ENCODE results near the gene WNK2.
"Not testable (repeated sequence)": the region's sequence is repeated elsewhere in the genome, so short reads cannot be mapped to it uniquely, and the experiment has no call there.

Gene WNK2

DNA sequence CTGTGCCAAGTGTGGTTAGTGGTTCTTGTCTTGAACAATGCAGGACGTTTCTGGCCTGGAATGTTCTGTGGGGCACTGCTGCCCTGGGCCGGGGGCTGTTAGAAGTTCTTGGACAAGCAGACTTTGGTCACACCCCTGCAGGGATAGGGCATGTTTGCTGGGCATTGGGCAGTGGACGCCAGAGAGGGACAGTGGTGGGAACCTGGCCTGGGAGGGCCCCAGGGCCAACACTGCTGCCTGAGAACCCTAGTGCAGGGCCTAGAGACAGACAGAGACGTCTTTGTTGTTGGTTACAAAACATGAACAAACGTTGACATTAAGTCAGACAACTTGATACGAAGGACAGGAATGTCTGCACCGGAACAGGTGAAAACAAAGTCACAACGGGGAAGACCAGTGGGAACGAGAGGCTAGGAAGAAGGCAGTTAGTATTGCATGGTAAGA lies 57.0 kb downstream of the WNK2 start:
- no peak for DNase-seq

DNA sequence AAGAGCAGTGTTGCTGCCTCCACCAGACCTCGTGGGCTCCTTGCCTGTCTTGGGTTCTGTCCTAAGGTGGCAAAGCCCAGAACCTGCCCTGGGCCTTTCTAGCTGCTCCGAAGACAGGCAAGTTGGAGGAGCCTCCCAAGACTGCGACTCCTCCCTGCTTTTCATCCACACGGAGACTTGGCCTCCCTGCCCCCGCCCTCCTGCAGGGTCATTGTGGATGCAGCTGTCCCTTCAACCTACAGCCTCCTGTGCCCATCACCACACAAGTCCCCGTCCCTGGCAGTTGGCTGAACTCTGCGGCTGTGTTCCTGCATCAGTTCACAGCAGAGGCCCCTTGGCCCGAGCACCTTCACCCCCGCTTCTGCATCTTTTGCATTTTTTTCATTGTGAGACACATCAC lies 59.2 kb downstream of the WNK2 start:
- no peak for DNase-seq

DNA sequence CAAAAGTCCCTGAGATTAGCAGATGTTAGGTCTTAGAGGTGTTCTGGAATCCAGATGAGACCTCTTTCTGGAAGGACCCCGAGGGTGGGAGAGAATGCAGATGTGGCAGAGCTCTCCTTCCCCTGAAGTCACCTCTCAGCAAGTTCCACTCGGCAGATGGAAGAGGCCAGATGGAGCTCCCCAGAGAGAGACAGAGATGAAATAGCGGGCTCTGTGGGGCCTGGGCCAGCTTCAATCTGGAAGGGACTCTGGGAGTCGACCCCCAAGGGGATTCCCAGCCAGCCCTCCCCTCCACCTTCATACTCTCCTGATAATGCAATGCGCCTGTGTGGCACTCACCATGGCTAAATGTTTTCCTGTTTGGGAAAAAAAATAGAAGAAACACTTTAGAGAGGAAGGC lies 60.2 kb downstream of the WNK2 start:
- DNase-seq, result no peak

GRCh38 chr9:93244510-93245436 lies 60.8 kb downstream of the WNK2 start:
- DNase-seq, result no peak

DNA sequence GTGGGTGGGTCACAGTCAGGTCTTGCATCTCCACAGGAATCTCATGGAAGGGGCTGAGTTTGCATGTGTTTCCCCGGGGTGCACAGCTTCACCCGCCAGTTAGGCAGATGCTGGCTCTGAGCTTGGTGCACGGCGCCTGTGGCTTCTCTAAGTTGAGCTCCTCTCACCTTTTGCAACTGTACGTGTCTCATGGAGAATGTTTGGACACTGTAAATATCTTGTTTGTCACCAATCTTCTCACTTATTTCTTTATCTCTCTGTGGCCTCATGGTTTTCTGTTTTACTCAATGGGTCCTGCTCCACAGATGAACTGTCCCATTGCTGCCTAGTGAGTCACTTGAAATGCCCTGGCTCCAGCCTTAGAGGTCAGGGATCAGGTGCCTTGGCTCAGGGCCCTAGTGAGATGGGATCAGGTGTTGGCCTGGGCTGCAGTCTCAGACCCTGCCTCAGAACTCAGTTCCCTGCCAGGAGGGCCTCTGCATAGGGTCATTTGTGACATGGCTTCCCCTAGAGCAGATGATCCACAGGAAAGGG lies 61.6 kb downstream of the WNK2 start:
- DNase-seq, result no peak

DNA sequence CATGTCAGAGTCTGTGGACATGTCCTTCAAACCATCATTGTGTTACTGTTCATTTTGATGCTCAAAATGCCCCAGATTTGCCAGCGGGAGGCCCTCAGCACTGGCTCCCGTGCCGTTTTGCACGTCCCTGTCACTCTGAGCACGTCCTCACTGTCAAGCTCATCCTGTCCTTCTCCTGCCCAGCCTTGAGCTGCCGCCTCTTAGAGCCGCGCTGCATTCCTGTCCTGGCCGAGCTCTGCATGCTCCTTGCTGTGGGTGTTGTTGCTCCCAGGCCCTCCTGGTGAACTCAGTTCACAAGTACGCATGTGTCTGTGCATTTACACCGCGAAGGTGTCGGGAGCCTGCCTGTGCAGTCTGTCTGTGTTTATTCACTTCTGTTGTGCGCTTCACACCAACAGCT lies 62.2 kb downstream of the WNK2 start:
- no peak for DNase-seq

- no peak for DNase-seq
These were observed 62.6 kb downstream of the WNK2 start for GRCh38 chr9:93246526-93246925.

GRCh38 chr9:93247099-93247865 lies 63.3 kb downstream of the WNK2 start:
- no peak for DNase-seq

DNA sequence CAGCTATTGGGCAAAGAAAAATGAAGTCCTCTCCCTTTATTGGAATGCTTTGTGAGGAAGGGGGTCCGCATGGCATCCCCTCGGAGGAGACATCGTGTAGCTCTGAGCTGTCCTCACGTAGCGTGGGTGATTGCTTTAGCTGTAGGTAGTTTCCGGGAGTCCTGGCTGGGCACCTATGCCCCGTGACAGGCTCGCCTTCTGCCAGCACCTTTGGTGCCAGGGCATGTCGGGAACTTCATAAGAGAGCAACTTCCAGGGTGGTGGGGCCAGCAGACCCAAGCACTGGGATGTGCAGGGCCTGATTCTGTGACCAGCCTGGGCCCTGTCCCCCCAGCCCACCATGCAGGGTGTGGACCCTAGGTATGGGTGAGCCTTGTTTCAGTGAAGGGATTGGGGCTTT lies 64.0 kb downstream of the WNK2 start:
- no peak for DNase-seq

GRCh38 chr9:93248386-93249040 lies 64.6 kb downstream of the WNK2 start:
- no peak for DNase-seq

- DNase-seq, result no peak
These were observed 66.2 kb downstream of the WNK2 start for GRCh38 chr9:93250185-93250584.

DNA sequence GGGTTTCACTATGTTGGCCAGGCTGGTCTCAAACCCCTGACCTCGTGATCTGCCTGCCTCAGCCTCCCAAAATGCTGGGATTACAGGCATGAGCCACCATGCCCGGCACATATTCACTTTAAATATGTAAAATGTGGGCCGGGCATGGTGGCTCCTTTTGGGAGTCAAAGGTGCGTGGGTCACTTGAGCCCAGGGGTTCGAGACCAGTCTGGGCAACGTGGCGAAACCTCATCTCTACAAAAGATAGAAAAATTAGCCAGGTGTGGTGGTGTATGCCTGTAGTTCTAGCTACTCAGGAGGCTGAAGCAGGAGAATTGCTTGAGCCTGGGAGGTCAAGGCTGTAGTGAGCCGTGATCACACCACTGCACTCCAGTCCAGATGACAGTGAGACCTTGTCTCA lies 67.4 kb downstream of the WNK2 start:
- DNase-seq, result not testable (repeated sequence)

DNA sequence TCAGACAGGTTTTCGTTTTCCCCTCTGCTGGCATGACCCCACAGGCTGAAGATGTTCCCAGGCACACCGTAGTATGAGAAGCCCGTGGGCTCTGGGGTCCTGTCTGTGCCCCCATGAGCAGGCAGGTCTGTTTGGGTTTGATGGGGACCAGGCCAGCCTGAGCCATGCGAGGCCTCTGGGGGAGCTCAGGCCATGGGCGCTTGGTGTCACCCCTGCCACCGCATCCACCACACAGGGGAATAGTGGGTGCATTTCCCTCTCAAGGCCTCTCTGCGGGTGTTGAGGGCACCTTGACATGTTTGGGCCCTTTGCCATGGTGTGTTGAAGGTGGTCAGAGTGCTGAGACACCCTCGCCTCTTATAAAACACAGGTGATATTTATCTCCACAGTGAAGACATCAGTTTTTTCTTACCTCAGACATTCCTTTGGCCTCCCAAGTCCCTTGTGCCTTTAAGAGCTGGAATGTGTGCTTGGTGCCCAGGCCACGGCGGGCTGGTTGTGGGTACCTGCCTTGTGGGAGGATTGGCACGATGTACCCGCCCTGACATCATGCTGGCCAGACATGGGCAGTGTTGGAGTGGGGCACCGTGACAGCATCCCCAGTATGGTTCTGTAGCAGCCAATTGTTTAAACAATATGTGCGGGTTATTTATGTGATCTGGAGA lies 68.3 kb downstream of the WNK2 start:
- no peak for DNase-seq

DNA sequence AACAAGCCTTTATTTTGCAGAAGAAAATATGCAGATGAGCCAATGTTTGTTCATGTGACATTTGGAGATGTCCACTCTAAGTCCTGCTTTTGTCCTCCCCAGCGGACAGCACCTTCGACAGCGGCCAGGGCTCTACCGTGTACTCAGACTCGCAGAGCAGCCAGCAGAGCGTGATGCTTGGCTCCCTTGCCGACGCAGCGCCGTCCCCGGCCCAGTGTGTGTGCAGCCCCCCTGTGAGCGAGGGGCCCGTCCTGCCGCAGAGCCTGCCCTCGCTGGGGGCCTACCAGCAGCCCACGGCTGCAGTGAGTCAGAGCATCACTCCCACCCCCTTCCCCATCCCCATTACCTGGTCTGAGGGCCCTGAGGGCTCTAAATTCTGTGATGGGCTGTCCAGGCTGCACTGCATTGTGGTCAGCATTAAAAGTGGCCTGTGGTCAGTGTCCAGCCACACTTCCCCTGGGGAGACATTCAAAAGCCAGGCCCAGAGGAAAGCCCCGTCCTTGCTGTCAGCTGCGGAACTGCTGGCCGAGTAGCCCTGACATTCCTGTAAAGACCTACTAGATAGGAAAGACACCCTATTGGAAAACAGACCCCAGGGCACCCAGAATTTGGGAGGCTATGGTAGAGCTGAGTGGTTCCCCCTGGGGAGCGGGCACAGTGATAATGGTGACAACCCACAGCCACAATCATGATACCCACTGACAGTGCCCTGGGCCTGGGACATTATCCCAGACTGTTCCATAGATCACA lies 69.0 kb downstream of the WNK2 start:
- no peak for DNase-seq

- no peak for DNase-seq
These were observed 69.7 kb downstream of the WNK2 start for GRCh38 chr9:93253633-93254032.

- no peak for DNase-seq
These were observed 70.1 kb downstream of the WNK2 start for GRCh38 chr9:93254061-93254481.

GRCh38 chr9:93254806-93255493 lies 71.0 kb downstream of the WNK2 start:
- no peak for DNase-seq

- DNase-seq, result no peak
These were observed 71.5 kb downstream of the WNK2 start for GRCh38 chr9:93255494-93255867.

DNA sequence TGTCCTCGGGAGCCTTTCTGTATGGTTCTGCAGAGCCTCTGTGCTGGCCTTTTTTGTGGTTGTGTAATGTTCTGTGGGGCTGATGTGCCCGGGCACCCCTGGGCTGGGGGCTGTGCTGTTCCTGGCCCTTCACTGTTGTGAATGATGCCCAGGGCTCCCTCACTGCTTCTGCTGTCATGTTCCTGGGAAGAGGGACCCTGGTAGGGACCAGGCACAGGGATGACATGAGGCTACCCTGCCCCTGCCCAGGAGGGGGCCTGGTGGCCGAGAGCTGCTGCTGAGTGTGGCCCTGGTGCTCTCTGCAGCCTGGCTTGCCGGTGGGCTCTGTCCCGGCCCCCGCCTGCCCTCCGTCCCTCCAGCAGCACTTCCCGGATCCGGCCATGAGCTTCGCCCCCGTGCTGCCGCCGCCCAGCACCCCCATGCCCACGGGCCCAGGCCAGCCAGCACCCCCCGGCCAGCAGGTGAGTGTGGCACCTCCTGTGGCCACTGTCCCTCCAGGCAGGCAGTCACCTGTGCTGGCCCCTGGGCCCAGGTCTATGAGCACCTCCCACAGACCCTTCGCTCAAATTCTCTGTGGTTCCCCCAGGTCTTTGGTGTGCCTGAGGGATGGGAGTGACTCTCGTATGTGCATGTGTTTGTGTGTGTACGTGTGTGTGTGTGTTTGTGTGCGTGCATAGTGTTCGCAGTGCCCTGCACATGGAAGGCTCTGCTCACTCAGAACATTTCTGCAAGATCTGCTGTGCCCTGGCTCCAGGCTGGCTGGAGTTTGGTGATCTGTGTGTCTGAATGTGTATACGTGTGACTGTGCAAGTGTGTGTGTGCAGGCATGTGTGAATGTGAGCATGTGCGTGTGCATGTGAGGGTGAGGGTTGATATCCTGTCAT lies 72.3 kb downstream of the WNK2 start:
- no peak for DNase-seq

All from inflammatory macrophage treated with lipopolysaccharide for 4 hours (primary cell).